Measurements from ENCODE around the gene FILIP1.

DNA sequence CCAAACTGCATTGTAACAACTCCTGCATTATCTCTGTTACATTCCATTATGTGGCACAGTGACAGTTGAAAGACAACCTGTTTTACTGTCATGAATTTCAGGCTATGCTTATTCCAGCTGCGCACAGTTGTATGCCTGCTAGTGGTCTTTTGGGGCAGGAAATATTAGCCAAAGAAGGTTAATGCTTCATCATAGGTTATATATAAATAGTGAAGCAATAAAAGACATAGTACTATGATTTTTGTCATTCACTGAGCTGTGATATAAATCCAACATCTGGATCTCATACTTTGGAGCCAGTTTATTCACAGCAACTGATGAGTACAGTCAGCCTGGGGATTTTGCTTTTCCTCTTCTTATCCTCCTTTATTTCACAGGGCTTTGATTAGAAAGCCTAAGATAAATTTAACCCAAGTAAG lies 55.6 kb downstream of the FILIP1 start:
- TF ChIP-seq, protein P1, sequence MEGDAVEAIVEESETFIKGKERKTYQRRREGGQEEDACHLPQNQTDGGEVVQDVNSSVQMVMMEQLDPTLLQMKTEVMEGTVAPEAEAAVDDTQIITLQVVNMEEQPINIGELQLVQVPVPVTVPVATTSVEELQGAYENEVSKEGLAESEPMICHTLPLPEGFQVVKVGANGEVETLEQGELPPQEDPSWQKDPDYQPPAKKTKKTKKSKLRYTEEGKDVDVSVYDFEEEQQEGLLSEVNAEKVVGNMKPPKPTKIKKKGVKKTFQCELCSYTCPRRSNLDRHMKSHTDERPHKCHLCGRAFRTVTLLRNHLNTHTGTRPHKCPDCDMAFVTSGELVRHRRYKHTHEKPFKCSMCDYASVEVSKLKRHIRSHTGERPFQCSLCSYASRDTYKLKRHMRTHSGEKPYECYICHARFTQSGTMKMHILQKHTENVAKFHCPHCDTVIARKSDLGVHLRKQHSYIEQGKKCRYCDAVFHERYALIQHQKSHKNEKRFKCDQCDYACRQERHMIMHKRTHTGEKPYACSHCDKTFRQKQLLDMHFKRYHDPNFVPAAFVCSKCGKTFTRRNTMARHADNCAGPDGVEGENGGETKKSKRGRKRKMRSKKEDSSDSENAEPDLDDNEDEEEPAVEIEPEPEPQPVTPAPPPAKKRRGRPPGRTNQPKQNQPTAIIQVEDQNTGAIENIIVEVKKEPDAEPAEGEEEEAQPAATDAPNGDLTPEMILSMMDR (IDR thresholded peaks at IDR 0.05), result no peak
- TF ChIP-seq POLR2A (IDR thresholded peaks at IDR 0.05), result no peak
